Neural progenitor cell (in vitro differentiated cells): ENCODE data around the gene ABLIM2.

Experiments used
- EZH2phosphoT487 ChIP-seq: fragments of 200-600 bp; sonication (generic); IDR thresholded peaks from 2 replicates; pipeline ENCODE4 v1.6.1; 2017; ENCODE audit warnings: antibody characterized with exemption
- TF ChIP-seq, protein P1 (sequence below): fragments of 200-600 bp; sonication (generic); IDR thresholded peaks from 2 replicates; pipeline ENCODE4 v1.5.1; 2017; ENCODE audit warnings: antibody characterized with exemption, mild to moderate bottlenecking

GRCh38 chr4:8030121-8030781 is 128.4 kb downstream of the ABLIM2 start:
- TF ChIP-seq, protein P1, sequence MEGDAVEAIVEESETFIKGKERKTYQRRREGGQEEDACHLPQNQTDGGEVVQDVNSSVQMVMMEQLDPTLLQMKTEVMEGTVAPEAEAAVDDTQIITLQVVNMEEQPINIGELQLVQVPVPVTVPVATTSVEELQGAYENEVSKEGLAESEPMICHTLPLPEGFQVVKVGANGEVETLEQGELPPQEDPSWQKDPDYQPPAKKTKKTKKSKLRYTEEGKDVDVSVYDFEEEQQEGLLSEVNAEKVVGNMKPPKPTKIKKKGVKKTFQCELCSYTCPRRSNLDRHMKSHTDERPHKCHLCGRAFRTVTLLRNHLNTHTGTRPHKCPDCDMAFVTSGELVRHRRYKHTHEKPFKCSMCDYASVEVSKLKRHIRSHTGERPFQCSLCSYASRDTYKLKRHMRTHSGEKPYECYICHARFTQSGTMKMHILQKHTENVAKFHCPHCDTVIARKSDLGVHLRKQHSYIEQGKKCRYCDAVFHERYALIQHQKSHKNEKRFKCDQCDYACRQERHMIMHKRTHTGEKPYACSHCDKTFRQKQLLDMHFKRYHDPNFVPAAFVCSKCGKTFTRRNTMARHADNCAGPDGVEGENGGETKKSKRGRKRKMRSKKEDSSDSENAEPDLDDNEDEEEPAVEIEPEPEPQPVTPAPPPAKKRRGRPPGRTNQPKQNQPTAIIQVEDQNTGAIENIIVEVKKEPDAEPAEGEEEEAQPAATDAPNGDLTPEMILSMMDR: no peak
- no peak for TF ChIP-seq EZH2phosphoT487
